Measurements from ENCODE around the gene DYRK1A. TPM values are rescaled to one million over a fixed set of nuclear protein-coding genes. Genes with fewer than 3 reads are reported as not detected.

The DYRK1A gene
- total and polyA plus RNA-seq, 2 of the 13 experiments (the other 11 are each of a cell fraction or from before 2014, with no cell fraction given), result 24.6 to 34.2 TPM

DNA sequence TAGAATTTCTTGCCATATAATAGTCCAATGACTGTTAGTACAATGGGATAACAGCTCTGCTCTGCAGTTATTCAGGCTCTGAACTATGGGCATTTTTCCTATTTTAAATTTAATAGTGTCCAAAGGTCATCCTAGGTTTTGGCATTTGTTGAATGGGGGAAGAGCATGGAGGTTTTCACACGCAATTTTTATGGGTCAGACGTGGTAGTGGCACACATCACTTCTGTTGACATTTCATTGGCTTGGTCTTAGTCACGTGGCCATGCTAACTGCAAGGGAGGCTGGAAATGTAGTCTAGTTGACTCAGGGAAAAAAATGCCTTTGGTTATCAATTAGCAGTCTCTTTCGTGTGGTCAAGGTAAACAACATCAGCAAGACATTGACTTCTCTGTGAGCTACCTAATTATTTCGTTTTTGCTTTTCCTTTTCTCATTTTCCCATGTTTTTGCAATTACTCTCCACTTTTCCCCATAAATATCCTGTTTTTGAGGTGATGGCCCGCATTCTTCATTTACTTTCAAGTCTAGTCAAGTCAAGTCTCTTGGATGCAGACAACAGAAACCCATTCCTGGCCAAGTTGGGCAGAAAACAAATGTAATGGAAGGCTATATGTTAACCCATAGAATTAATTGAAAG is 82.8 kb downstream of the DYRK1A start:
- in situ Hi-C loops (cut with HindIII; ENCODE audit: extremely low pct_ligation_motif_present, low pct_unique_long_range_greater_than_20kb) (no loop called here), intact Hi-C loops (cut with micrococcal nuclease; ENCODE audit: unreplicated experiment) (no loop called here)
- no peak for TF ChIP-seq RFXANK (CRISPR knock-in tag; IDR thresholded peaks at IDR 0.05)
- no peak for TF ChIP-seq ZBTB38 (CRISPR knock-in tag; IDR thresholded peaks at IDR 0.05)
- no peak for TF ChIP-seq NCOA2 (CRISPR knock-in tag; IDR thresholded peaks at IDR 0.05)
- TF ChIP-seq ZNF749 (CRISPR knock-in tag; IDR thresholded peaks at IDR 0.05; ENCODE audit: borderline replicate concordance), result no peak
- TF ChIP-seq IKZF1 (IDR thresholded peaks at IDR 0.05), result no peak
- no peak for TF ChIP-seq CENPT (CRISPR knock-in tag; IDR thresholded peaks at IDR 0.05; ENCODE audit: low read depth)
- TF ChIP-seq HOXA9 (CRISPR knock-in tag; IDR thresholded peaks at IDR 0.05; ENCODE audit: borderline replicate concordance), result no peak
- no peak for TF ChIP-seq DMAP1 (CRISPR knock-in tag; IDR thresholded peaks at IDR 0.05)
- TF ChIP-seq, protein P1, sequence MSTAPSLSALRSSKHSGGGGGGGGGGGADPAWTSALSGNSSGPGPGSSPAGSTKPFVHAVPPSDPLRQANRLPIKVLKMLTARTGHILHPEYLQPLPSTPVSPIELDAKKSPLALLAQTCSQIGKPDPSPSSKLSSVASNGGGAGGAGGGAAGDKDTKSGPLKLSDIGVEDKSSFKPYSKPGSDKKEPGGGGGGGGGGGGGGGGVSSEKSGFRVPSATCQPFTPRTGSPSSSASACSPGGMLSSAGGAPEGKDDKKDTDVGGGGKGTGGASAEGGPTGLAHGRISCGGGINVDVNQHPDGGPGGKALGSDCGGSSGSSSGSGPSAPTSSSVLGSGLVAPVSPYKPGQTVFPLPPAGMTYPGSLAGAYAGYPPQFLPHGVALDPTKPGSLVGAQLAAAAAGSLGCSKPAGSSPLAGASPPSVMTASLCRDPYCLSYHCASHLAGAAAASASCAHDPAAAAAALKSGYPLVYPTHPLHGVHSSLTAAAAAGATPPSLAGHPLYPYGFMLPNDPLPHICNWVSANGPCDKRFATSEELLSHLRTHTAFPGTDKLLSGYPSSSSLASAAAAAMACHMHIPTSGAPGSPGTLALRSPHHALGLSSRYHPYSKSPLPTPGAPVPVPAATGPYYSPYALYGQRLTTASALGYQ (CRISPR knock-in tag; IDR thresholded peaks at IDR 0.05), result no peak
- TF ChIP-seq, protein P2, sequence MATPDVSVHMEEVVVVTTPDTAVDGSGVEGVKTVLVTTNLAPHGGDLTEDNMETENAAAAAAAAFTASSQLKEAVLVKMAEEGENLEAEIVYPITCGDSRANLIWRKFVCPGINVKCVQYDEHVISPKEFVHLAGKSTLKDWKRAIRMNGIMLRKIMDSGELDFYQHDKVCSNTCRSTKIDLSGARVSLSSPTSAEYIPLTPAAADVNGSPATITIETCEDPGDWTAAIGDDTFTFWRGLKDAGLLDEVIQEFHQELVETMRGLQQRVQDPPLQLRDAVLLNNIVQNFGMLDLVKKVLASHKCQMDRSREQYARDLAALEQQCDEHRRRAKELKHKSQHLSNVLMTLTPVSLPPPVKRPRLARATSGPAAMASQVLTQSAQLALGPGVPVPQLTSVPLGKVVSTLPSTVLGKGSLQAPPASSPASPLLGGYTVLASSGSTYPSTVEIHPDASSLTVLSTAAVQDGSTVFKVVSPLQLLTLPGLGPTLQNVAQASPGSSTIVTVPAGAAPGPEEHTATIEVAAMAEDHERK (CRISPR knock-in tag; IDR thresholded peaks at IDR 0.05; ENCODE audit: low read depth), result no peak
- no peak for TF ChIP-seq GATAD1 (CRISPR knock-in tag; IDR thresholded peaks at IDR 0.05)
- TF ChIP-seq ZNF687 (CRISPR knock-in tag; IDR thresholded peaks at IDR 0.05), result no peak
- H2AFZ ChIP-seq (ENCODE audit: low read length), result no peak overlapping the region
- peaks cover 92% of the 10 kb centered on the region for H3K79me2 ChIP-seq (ENCODE audit: insufficient read depth, low read length)
- ATAC-seq (no peak), DNase-seq (ENCODE audit: low spot score) (no peak), FAIRE-seq (no peak)
- H3K4me3 ChIP-seq (replicated peaks in 1 of 3; ENCODE audit: insufficient read depth in 1 of 3, low read depth in 2 of 3, low read length in 3 of 3), result no peak overlapping the region
- peaks cover 46% of the 10 kb centered on the region for H4K20me1 ChIP-seq (ENCODE audit: insufficient read depth, low read length)
- ChIA-PET CTCF (ENCODE audit: low intra/inter-chr PET ratio, low total read pairs) (no interaction called here), POLR2A (no interaction called here)
- H3K27me3 ChIP-seq (ENCODE audit: control insufficient read depth in 1 of 2, insufficient read depth in 2 of 2, low read length in 2 of 2), result no peaks in the 10 kb centered on the region
- no peak overlapping the region for H3K4me2 ChIP-seq (ENCODE audit: low read depth, low read length)
- H3K27ac ChIP-seq (ENCODE audit: extremely low read length, insufficient read depth, low read length), result no peak overlapping the region
- peaks cover 50% of the 10 kb centered on the region for H3K4me1 ChIP-seq (ENCODE audit: insufficient read depth, low read length)
- no TSS peak for BruUV-seq (replicated peaks)
- peaks cover 1 to 8% of the 10 kb centered on the region in 2 experiments; a peak in 2 of 5 replicates for H3K36me3 ChIP-seq (replicated peaks in 1 of 2; ENCODE audit: control insufficient read depth in 1 of 2, insufficient read depth in 2 of 2, low read length in 2 of 2)
- H3K9ac ChIP-seq (ENCODE audit: insufficient read depth, low read depth, low read length), result no peak overlapping the region
- no peaks in the 10 kb centered on the region for H3K9me3 ChIP-seq (ENCODE audit: low read length)
- WGBS (ENCODE audit: low lambda C conversion rate), result 93% methylated on average over 6 of the region's 6 CpGs
